Caco-2 (cell line): ENCODE measurements around the gene COL26A1. TPM values are rescaled to one million over a fixed set of nuclear protein-coding genes. Genes with fewer than 3 reads are reported as not detected.
"Not testable (repeated sequence)": the region's sequence is repeated elsewhere in the genome, so short reads cannot be mapped to it uniquely, and the experiment has no call there.

ENCODE experiments used
- BruUV-seq: library from RNA; stranded (reverse); fragments of 400-500 nt; replicated peaks from 2 replicates; lab custom pipeline; 2021; lab: Mats Ljungman, UMichigan
- CTCF ChIA-PET: fragments of 300-600 bp; sonication (Branson Sonifier 250); formaldehyde crosslinking; loops from one replicate; lab custom pipeline; 2022; ENCODE audit warnings: antibody characterized with exemption; lab: Charles Lee
- POLR2A ChIA-PET: fragments of 300-600 bp; sonication (Branson Sonifier 250); formaldehyde crosslinking; loops from one replicate; lab custom pipeline; 2022; ENCODE audit warnings: antibody characterized with exemption; lab: Charles Lee
- DNase-seq, 2 experiments: peaks; one replicate each; pipeline versions ENCODE4 v3.0.0 to v3.0.0-alpha.2; 2020 to 2022
- H3K27me3 ChIP-seq: replicated peaks from 2 replicates; pipeline ENCODE4 v1.6.0; 2011; ENCODE audit warnings: low read length; ENCODE audit not compliant: control insufficient read depth, insufficient read depth
- H3K36me3 ChIP-seq: 2 replicates; pipeline ENCODE4 v1.5.1; 2011; ENCODE audit warnings: low read length; ENCODE audit not compliant: control insufficient read depth, insufficient read depth
- H3K4me1 ChIP-seq: fragments of 250-450 bp; sonication (Bioruptor Pico); 2 replicates; pipeline ENCODE4 v1.5.1; 2020; ENCODE audit warnings: mild to moderate bottlenecking
- H3K4me3 ChIP-seq: 2 replicates; pipeline ENCODE4 v1.5.1; 2011; ENCODE audit warnings: low read depth, mild to moderate bottlenecking, control low read depth, low read length
- H3K9me3 ChIP-seq: fragments of 250-450 bp; sonication (Bioruptor Pico); 2 replicates; pipeline ENCODE4 v1.5.1; 2020; ENCODE audit warnings: mild to moderate bottlenecking, moderate library complexity
- H3K27ac Mint-ChIP-seq: one replicate; pipeline ENCODE4 v1.8.0; 2022; ENCODE audit warnings: mixed read lengths; ENCODE audit not compliant: unreplicated experiment
- H3K27me3 Mint-ChIP-seq: one replicate; pipeline ENCODE4 v1.8.0; 2022; ENCODE audit warnings: mixed read lengths; ENCODE audit not compliant: insufficient read depth, unreplicated experiment
- H3K36me3 Mint-ChIP-seq: one replicate; pipeline ENCODE4 v1.8.0; 2022; ENCODE audit warnings: mild to moderate bottlenecking, mixed read lengths; ENCODE audit not compliant: insufficient read depth, unreplicated experiment
- H3K4me1 Mint-ChIP-seq: one replicate; pipeline ENCODE4 v1.8.0; 2022; ENCODE audit warnings: low read depth, mixed read lengths; ENCODE audit not compliant: unreplicated experiment
- H3K4me3 Mint-ChIP-seq: one replicate; pipeline ENCODE4 v1.8.0; 2022; ENCODE audit warnings: mild to moderate bottlenecking, moderate library complexity, mixed read lengths; ENCODE audit not compliant: unreplicated experiment
- H3K9me3 Mint-ChIP-seq: one replicate; pipeline ENCODE4 v1.8.0; 2022; ENCODE audit warnings: mixed read lengths; ENCODE audit not compliant: unreplicated experiment
- intact Hi-C: fragments of 100-400 bp; cut with micrococcal nuclease; formaldehyde crosslinking; loops from one replicate; pipeline ENCODE4 v1.10.0; 2022; ENCODE audit not compliant: unreplicated experiment
- total RNA-seq: library from RNA; stranded (reverse); gene quantifications from 2 replicates; pipeline ENCODE4 v1.2.3, GENCODE V29; 2022
- TF ChIP-seq, protein P1 (sequence below), 2 experiments: fragments of 200-600 bp in 1 of 2; IDR thresholded peaks; 1 replicate in 1 of 2; 2 replicates in 1 of 2; pipeline versions ENCODE4 v1.5.1 to v1.8.0; 2011 to 2022; ENCODE audit warnings: antibody characterized with exemption in 1 of 2, control low read depth in 1 of 2, inconsistent platforms in 1 of 2, low read depth in 1 of 2, low read length in 1 of 2, mild to moderate bottlenecking in 1 of 2, moderate library complexity in 1 of 2; ENCODE audit not compliant: insufficient read depth in 1 of 2, severe bottlenecking in 1 of 2, unreplicated experiment in 1 of 2

Gene COL26A1
- total RNA-seq, 1 experiment from 2014 or later: 23.3 TPM

DNA sequence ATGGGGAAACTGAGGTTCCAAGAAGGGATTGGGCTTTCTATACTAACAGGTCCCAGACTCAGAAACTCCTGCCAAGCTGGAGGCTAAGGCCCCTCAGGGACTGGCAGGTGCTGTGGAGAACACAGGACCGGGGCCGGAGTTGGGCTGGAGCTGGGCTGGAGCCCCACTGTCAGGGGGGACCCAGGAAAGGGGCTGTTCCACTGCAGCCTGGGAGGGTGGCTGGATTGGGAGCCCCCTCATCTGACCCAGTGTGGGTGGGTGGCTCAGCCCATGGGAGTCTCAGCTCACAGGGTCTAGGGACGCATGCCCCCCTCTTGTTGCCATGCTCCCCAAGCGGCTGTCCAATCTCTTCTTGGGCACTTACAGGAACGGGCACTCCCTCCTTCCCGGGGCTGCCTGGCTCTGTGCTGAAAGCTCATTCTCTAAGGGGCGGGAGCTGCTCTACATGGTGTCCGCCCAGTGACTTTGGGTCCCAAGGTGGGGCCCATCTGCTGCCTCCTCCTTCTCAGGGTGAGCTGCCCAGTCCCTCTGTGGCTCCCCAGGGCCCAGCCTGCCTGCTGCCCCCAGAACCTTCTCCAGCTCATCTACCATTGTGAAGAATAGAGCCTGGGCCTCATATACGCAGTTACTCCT lies 139.9 kb downstream of the COL26A1 start:
- no peaks in the 10 kb centered on the region for H3K9me3 Mint-ChIP-seq
- Histone ChIP-seq H3K27me3 (no peaks in the 10 kb centered on the region), H3K4me3 (no peak overlapping the region), H3K9me3 (no peaks in the 10 kb centered on the region), H3K36me3 (no peaks in the 10 kb centered on the region), H3K4me1 (no peaks in the 10 kb centered on the region)
- TF ChIP-seq, protein P1, sequence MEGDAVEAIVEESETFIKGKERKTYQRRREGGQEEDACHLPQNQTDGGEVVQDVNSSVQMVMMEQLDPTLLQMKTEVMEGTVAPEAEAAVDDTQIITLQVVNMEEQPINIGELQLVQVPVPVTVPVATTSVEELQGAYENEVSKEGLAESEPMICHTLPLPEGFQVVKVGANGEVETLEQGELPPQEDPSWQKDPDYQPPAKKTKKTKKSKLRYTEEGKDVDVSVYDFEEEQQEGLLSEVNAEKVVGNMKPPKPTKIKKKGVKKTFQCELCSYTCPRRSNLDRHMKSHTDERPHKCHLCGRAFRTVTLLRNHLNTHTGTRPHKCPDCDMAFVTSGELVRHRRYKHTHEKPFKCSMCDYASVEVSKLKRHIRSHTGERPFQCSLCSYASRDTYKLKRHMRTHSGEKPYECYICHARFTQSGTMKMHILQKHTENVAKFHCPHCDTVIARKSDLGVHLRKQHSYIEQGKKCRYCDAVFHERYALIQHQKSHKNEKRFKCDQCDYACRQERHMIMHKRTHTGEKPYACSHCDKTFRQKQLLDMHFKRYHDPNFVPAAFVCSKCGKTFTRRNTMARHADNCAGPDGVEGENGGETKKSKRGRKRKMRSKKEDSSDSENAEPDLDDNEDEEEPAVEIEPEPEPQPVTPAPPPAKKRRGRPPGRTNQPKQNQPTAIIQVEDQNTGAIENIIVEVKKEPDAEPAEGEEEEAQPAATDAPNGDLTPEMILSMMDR (IDR thresholded peaks at IDR 0.05; ENCODE audit: insufficient read depth in 1 of 2, low read depth in 1 of 2, low read length in 1 of 2, severe bottlenecking in 1 of 2, unreplicated experiment in 1 of 2): no peak
- ChIA-PET POLR2A (no interaction called here), CTCF (interaction anchor here (0.5 kb wide), 1 partner anchor 8 kb away, joined by 6 read pairs; no protein-coding TSS in a partner anchor)
- no peaks in the 10 kb centered on the region for H3K27me3 Mint-ChIP-seq
- no peak for DNase-seq
- no TSS peak for BruUV-seq
- peaks cover 3% of the 10 kb centered on the region for H3K4me1 Mint-ChIP-seq
- no peak overlapping the region for H3K4me3 Mint-ChIP-seq
- H3K36me3 Mint-ChIP-seq: peaks cover 9% of the 10 kb centered on the region
- intact Hi-C loops: no loop called here
- peak overlapping the region; percentile 27 for H3K27ac Mint-ChIP-seq

DNA sequence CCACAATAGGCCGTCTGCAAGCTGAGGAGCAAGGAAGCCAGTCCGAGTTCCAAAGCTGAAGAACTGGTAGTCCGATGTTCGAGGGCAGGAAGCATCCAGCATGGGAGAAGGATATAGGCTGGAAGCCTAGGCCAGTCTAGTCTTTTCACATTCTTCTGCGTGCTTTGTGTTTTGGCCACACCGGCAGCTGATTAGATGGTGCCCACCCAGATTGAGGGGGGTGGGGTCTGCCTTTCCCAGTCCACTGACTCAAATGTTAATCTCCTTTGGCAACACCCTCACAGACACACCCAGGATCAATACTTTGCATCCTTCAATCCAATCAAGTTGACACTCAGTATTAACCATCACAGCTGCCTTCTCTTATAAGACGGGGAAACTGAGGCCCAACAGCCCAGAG lies 142.8 kb downstream of the COL26A1 start:
- H3K36me3 Mint-ChIP-seq: peaks cover 12% of the 10 kb centered on the region
- H3K9me3 Mint-ChIP-seq, H3K4me1 Mint-ChIP-seq, H3K4me1 ChIP-seq, H3K36me3 ChIP-seq, BruUV-seq, H3K27ac Mint-ChIP-seq, H3K27me3 Mint-ChIP-seq, DNase-seq, POLR2A ChIA-PET, H3K4me3 Mint-ChIP-seq, H3K4me3 ChIP-seq, H3K9me3 ChIP-seq, H3K27me3 ChIP-seq: not testable (repeated sequence)
- CTCF ChIA-PET: interaction anchor here (0.6 kb wide), 1 partner anchor 426 kb away, joined by 3 read pairs; no protein-coding TSS in a partner anchor
- intact Hi-C loops: loop anchor here (5.0 kb wide), 1 partner anchor 198 kb away; no protein-coding TSS in a partner anchor

DNA sequence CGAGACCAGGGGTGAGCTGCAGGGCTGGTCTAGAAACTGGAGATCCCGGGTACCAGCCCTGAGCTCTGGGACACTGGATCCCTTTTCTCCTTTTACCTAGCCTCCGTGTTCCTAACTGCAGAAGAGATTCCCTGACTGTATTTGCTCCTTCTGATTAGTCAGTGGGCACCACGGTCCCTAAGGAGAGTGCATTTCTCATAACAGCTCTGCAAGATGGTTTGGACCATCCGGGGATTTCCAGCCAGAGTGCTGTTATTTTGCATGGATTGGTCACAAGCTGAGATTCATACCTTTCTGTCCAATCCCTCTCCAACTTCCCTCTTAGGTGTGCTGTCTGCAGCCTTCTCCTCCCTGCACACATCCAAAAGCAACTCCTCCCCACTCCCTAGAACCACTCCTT lies 143.9 kb downstream of the COL26A1 start:
- Mint-ChIP-seq H3K4me3 (no peak overlapping the region), H3K27ac (no peak overlapping the region), H3K27me3 (no peaks in the 10 kb centered on the region), H3K36me3 (peaks cover 13% of the 10 kb centered on the region), H3K4me1 (peaks cover 6% of the 10 kb centered on the region), H3K9me3 (no peaks in the 10 kb centered on the region)
- Histone ChIP-seq H3K36me3 (no peaks in the 10 kb centered on the region; the same call in 1 of the 2 replicates), H3K27me3 (no peaks in the 10 kb centered on the region), H3K4me1 (no peaks in the 10 kb centered on the region), H3K4me3 (no peak overlapping the region), H3K9me3 (no peaks in the 10 kb centered on the region)
- ChIA-PET CTCF (interaction anchor here (0.6 to 1.2 kb wide), 3 partner anchors 17 to 152 kb away, joined by 3 to 5 read pairs (median 3); no protein-coding TSS in a partner anchor), POLR2A (no interaction called here)
- no peak for DNase-seq
- BruUV-seq: no TSS peak
- TF ChIP-seq, protein P1 (IDR thresholded peaks at IDR 0.05; ENCODE audit: insufficient read depth in 1 of 2, low read depth in 1 of 2, low read length in 1 of 2, severe bottlenecking in 1 of 2, unreplicated experiment in 1 of 2): no peak
- intact Hi-C loops: loop anchor here (2.0 to 5.0 kb wide), 3 partner anchors 64 to 199 kb away; no protein-coding TSS in a partner anchor
